ENCODE data around the gene MICAL2. TPM values are rescaled to one million over a fixed set of nuclear protein-coding genes. Genes with fewer than 3 reads are reported as not detected.

The MICAL2 gene
- polyA plus RNA-seq, 3 donors, result 7.9 to 13.2 (median 9.8) TPM

GRCh38 chr11:12187399-12187798, 77.0 kb downstream of the MICAL2 start:
- H3K27ac ChIP-seq (ENCODE audit: low read depth, low read length), result no peak overlapping the region
- 85 to 97% (median 95%) methylated on average over 8 of the region's 8 CpGs for WGBS, 3 donors

- H3K27ac ChIP-seq (ENCODE audit: low read depth, low read length), result no peak overlapping the region
- WGBS, 3 donors, result 79 to 93% (median 92%) methylated on average over 3 of the region's 3 CpGs
Observed at GRCh38 chr11:12188548-12189317, 78.3 kb downstream of the MICAL2 start.

GRCh38 chr11:12189543-12190235, 79.3 kb downstream of the MICAL2 start:
- H3K27ac ChIP-seq (ENCODE audit: low read depth, low read length), result no peak overlapping the region
- 80 to 91% (median 87%) methylated on average over 8 of the region's 8 CpGs for WGBS, 3 donors

GRCh38 chr11:12190511-12190910, 80.1 kb downstream of the MICAL2 start:
- no peak overlapping the region for H3K27ac ChIP-seq (ENCODE audit: low read depth, low read length)

GRCh38 chr11:12192794-12193514, 82.6 kb downstream of the MICAL2 start:
- H3K27ac ChIP-seq (ENCODE audit: low read depth, low read length), result no peak overlapping the region
- 63 to 94% (median 92%) methylated on average over 8 of the region's 8 CpGs for WGBS, 3 donors

- no peak overlapping the region for H3K27ac ChIP-seq (ENCODE audit: low read depth, low read length)
- 72 to 98% (median 97%) methylated on average over 3 of the region's 3 CpGs for WGBS, 3 donors
Observed at GRCh38 chr11:12193515-12194336, 83.3 kb downstream of the MICAL2 start.

- H3K27ac ChIP-seq (ENCODE audit: low read depth, low read length), result no peak overlapping the region
- WGBS, 3 donors, result 56 to 81% (median 76%) methylated on average over 5 of the region's 5 CpGs
Observed at GRCh38 chr11:12195768-12196167, 85.4 kb downstream of the MICAL2 start.

GRCh38 chr11:12196308-12196707, 85.9 kb downstream of the MICAL2 start:
- no peak overlapping the region for H3K27ac ChIP-seq (ENCODE audit: low read depth, low read length)

GRCh38 chr11:12196872-12197271, 86.5 kb downstream of the MICAL2 start:
- no peak overlapping the region for H3K27ac ChIP-seq (ENCODE audit: low read depth, low read length)

More at GRCh38 chr11:12196308-12196707, 85.9 kb downstream of the MICAL2 start:
- WGBS, 3 donors, result 51 to 90% (median 86%) methylated on average over 2 of the region's 2 CpGs

GRCh38 chr11:12198251-12199222, 88.1 kb downstream of the MICAL2 start:
- H3K27ac ChIP-seq (ENCODE audit: low read depth, low read length), result no peak overlapping the region
- 53 to 87% (median 87%) methylated on average over 8 of the region's 8 CpGs for WGBS, 3 donors

GRCh38 chr11:12199231-12199948, 89.0 kb downstream of the MICAL2 start:
- WGBS, 3 donors, result 57 to 83% (median 82%) methylated on average over 13 of the region's 13 CpGs
- no peak overlapping the region for H3K27ac ChIP-seq (ENCODE audit: low read depth, low read length)

- WGBS, 3 donors, result 40 to 54% (median 50%) methylated on average over 14 of the region's 14 CpGs
Observed at GRCh38 chr11:12200279-12200990, 90.0 kb downstream of the MICAL2 start.

GRCh38 chr11:12200991-12201985, 90.9 kb downstream of the MICAL2 start:
- 52 to 60% (median 58%) methylated on average over 17 to 18 of the region's 18 CpGs for WGBS, 3 donors

More at GRCh38 chr11:12200279-12200990, 90.0 kb downstream of the MICAL2 start:
- no peak overlapping the region for H3K27ac ChIP-seq (ENCODE audit: low read depth, low read length)

GRCh38 chr11:12202661-12203310, 92.4 kb downstream of the MICAL2 start:
- 89 to 95% (median 93%) methylated on average over 7 of the region's 7 CpGs for WGBS, 3 donors
- H3K27ac ChIP-seq (ENCODE audit: low read depth, low read length), result no peak overlapping the region

More at GRCh38 chr11:12200991-12201985, 90.9 kb downstream of the MICAL2 start:
- no peak overlapping the region for H3K27ac ChIP-seq (ENCODE audit: low read depth, low read length)

- no peak overlapping the region for H3K27ac ChIP-seq (ENCODE audit: low read depth, low read length)
- 92 to 100% (median 100%) methylated on average over 1 of the region's 1 CpG for WGBS, 3 donors
Observed at GRCh38 chr11:12204506-12204905, 94.1 kb downstream of the MICAL2 start.

Measured in adipose tissue (tissue), 3 donors.